Adrenal gland (tissue), 5 donors: Measurements from ENCODE around the gene LRRC26.

ENCODE experiments used
- CTCF ChIP-seq, 6 experiments: fragments of 450-650 bp in 4 of 6; fragments of 200-600 bp in 2 of 6; sonication (generic) in 1 of 6; IDR thresholded peaks; 1 replicate in 5 of 6; 2 replicates in 1 of 6; pipeline versions ENCODE4 v1.5.1 to v1.8.0; 2016 to 2021; ENCODE audit warnings: antibody characterized with exemption in 6 of 6, mild to moderate bottlenecking in 2 of 6, moderate library complexity in 1 of 6
- POLR2A ChIP-seq, 2 donors: fragments of 450-650 bp; IDR thresholded peaks; one replicate each; pipeline ENCODE4 v1.6.1; 2017; ENCODE audit warnings: antibody characterized with exemption in 2 of 2, mild to moderate bottlenecking in 2 of 2, moderate library complexity in 1 of 2
- donor health status: DM: no; HTN: no; CAD: no.

GRCh38 chr9:137160716-137161557 lies 8.9 kb downstream of the LRRC26 start:
- TF ChIP-seq CTCF (IDR thresholded peaks at IDR 0.05) (no peak), POLR2A (IDR thresholded peaks at IDR 0.05) (no peak)
